Activated T-helper 2 cell treated with anti-CD3 and anti-CD28 coated beads, Interferon-gamma antibody, Interleukin-2, Interleukin-4, amounts not matched to agents 10 μg/mL and 5 μg/mL and 100 μg/mL, durations not matched to agents 14 hours and 24 hours and 36 hours (primary cell): ENCODE data around the gene BAIAP2. TPM values are rescaled to one million over a fixed set of nuclear protein-coding genes. Genes with fewer than 3 reads are reported as not detected.
"Not testable (repeated sequence)": the region's sequence is repeated elsewhere in the genome, so short reads cannot be mapped to it uniquely, and the experiment has no call there.

ENCODE experiments used
- DNase-seq: peaks from one replicate; pipeline ENCODE4 v3.0.0; 2021; ENCODE audit warnings: low spot score
- H3K27ac Mint-ChIP-seq: one replicate; pipeline ENCODE4 v1.8.0; 2021; ENCODE audit warnings: mixed read lengths
- H3K27me3 Mint-ChIP-seq: one replicate; pipeline ENCODE4 v1.8.0; 2021; ENCODE audit warnings: low read depth, mixed read lengths
- H3K36me3 Mint-ChIP-seq: one replicate; pipeline ENCODE4 v1.8.0; 2021; ENCODE audit warnings: low read depth, mixed read lengths
- H3K4me1 Mint-ChIP-seq: one replicate; pipeline ENCODE4 v1.8.0; 2021; ENCODE audit warnings: low read depth, mixed read lengths
- H3K4me3 Mint-ChIP-seq: one replicate; pipeline ENCODE4 v1.8.0; 2021; ENCODE audit warnings: low read depth, mild to moderate bottlenecking, moderate library complexity, mixed read lengths
- H3K9me3 Mint-ChIP-seq: one replicate; pipeline ENCODE4 v1.8.0; 2021; ENCODE audit warnings: mixed read lengths
- intact Hi-C: fragments of 100-400 bp; cut with micrococcal nuclease; formaldehyde crosslinking; loops from one replicate; pipeline ENCODE4 v1.15.1; 2023
- total RNA-seq: library from RNA; stranded (reverse); gene quantifications from 2 replicates; pipeline ENCODE4 v1.2.3, GENCODE V29; 2022

The BAIAP2 gene
- total RNA-seq, 1 donor from 2014 or later, result 5.3 TPM

GRCh38 chr17:81148986-81149533, 114.1 kb downstream of the BAIAP2 start:
- Mint-ChIP-seq H3K27ac (no peak overlapping the region), H3K4me1 (no peaks in the 10 kb centered on the region), H3K9me3 (no peaks in the 10 kb centered on the region), H3K27me3 (no peaks in the 10 kb centered on the region), H3K4me3 (no peak overlapping the region), H3K36me3 (no peaks in the 10 kb centered on the region)
- intact Hi-C loops, result no loop called here
- no peak for DNase-seq

GRCh38 chr17:81150377-81151077, 115.6 kb downstream of the BAIAP2 start:
- intact Hi-C loops, result no loop called here

GRCh38 chr17:81151278-81151677, 116.3 kb downstream of the BAIAP2 start:
- Mint-ChIP-seq H3K4me1 (no peaks in the 10 kb centered on the region), H3K4me3 (no peak overlapping the region), H3K9me3 (no peaks in the 10 kb centered on the region), H3K27me3 (no peaks in the 10 kb centered on the region), H3K36me3 (no peaks in the 10 kb centered on the region), H3K27ac (no peak overlapping the region)
- intact Hi-C loops, result no loop called here
- no peak for DNase-seq

More at GRCh38 chr17:81150377-81151077, 115.6 kb downstream of the BAIAP2 start:
- no peaks in the 10 kb centered on the region for H3K4me1 Mint-ChIP-seq
- H3K4me3 Mint-ChIP-seq, result no peak overlapping the region
- no peaks in the 10 kb centered on the region for H3K36me3 Mint-ChIP-seq
- no peak for DNase-seq
- H3K27me3 Mint-ChIP-seq, result no peaks in the 10 kb centered on the region
- no peak overlapping the region for H3K27ac Mint-ChIP-seq
- H3K9me3 Mint-ChIP-seq, result no peaks in the 10 kb centered on the region

- intact Hi-C loops, result no loop called here
- no peak for DNase-seq
- H3K4me1 Mint-ChIP-seq, result no peaks in the 10 kb centered on the region
- no peak overlapping the region for H3K4me3 Mint-ChIP-seq
- H3K27me3 Mint-ChIP-seq, result no peaks in the 10 kb centered on the region
- H3K36me3 Mint-ChIP-seq, result no peaks in the 10 kb centered on the region
- H3K27ac Mint-ChIP-seq, result no peak overlapping the region
- no peaks in the 10 kb centered on the region for H3K9me3 Mint-ChIP-seq
These were observed 117.4 kb downstream of the BAIAP2 start for GRCh38 chr17:81152288-81152828.

GRCh38 chr17:81153340-81153803, 118.4 kb downstream of the BAIAP2 start:
- Mint-ChIP-seq H3K27ac (no peak overlapping the region), H3K4me1 (no peaks in the 10 kb centered on the region), H3K27me3 (no peaks in the 10 kb centered on the region), H3K4me3 (no peak overlapping the region), H3K36me3 (no peaks in the 10 kb centered on the region), H3K9me3 (no peaks in the 10 kb centered on the region)
- intact Hi-C loops, result no loop called here
- no peak for DNase-seq

- H3K9me3 Mint-ChIP-seq, H3K27ac Mint-ChIP-seq, H3K4me3 Mint-ChIP-seq, H3K27me3 Mint-ChIP-seq, H3K4me1 Mint-ChIP-seq, intact Hi-C loops, DNase-seq, H3K36me3 Mint-ChIP-seq: not testable (repeated sequence)
These were observed 119.1 kb downstream of the BAIAP2 start for GRCh38 chr17:81154016-81154415.

- no peaks in the 10 kb centered on the region for H3K9me3 Mint-ChIP-seq
- no peaks in the 10 kb centered on the region for H3K4me1 Mint-ChIP-seq
- H3K4me3 Mint-ChIP-seq, result no peak overlapping the region
- H3K27ac Mint-ChIP-seq, result no peak overlapping the region
- intact Hi-C loops, result no loop called here
- H3K36me3 Mint-ChIP-seq, result no peaks in the 10 kb centered on the region
- DNase-seq, result no peak
- no peaks in the 10 kb centered on the region for H3K27me3 Mint-ChIP-seq
These were observed 120.0 kb downstream of the BAIAP2 start for GRCh38 chr17:81154961-81155360.

- Mint-ChIP-seq H3K27me3 (no peaks in the 10 kb centered on the region), H3K4me3 (no peak overlapping the region), H3K27ac (no peak overlapping the region), H3K9me3 (no peaks in the 10 kb centered on the region), H3K4me1 (no peaks in the 10 kb centered on the region), H3K36me3 (no peaks in the 10 kb centered on the region)
- intact Hi-C loops, result no loop called here
- no peak for DNase-seq
These were observed 122.2 kb downstream of the BAIAP2 start for GRCh38 chr17:81156866-81157805.

- no peak overlapping the region for H3K4me3 Mint-ChIP-seq
- DNase-seq, result no peak
- H3K27ac Mint-ChIP-seq, result no peak overlapping the region
- no peaks in the 10 kb centered on the region for H3K36me3 Mint-ChIP-seq
- intact Hi-C loops, result no loop called here
- H3K4me1 Mint-ChIP-seq, result no peaks in the 10 kb centered on the region
- H3K27me3 Mint-ChIP-seq, result no peaks in the 10 kb centered on the region
- H3K9me3 Mint-ChIP-seq, result no peaks in the 10 kb centered on the region
These were observed 123.1 kb downstream of the BAIAP2 start for GRCh38 chr17:81157848-81158687.

- no peaks in the 10 kb centered on the region for H3K4me1 Mint-ChIP-seq
- no peak overlapping the region for H3K4me3 Mint-ChIP-seq
- no peaks in the 10 kb centered on the region for H3K36me3 Mint-ChIP-seq
- intact Hi-C loops, result no loop called here
- H3K9me3 Mint-ChIP-seq, result no peaks in the 10 kb centered on the region
- no peak for DNase-seq
- no peaks in the 10 kb centered on the region for H3K27me3 Mint-ChIP-seq
- H3K27ac Mint-ChIP-seq, result no peak overlapping the region
These were observed 124.0 kb downstream of the BAIAP2 start for GRCh38 chr17:81158688-81159590.

GRCh38 chr17:81159611-81160265, 124.8 kb downstream of the BAIAP2 start:
- H3K4me1 Mint-ChIP-seq, result no peaks in the 10 kb centered on the region
- no peak for DNase-seq
- no peak overlapping the region for H3K27ac Mint-ChIP-seq
- peaks cover 5% of the 10 kb centered on the region for H3K27me3 Mint-ChIP-seq
- intact Hi-C loops, result no loop called here
- no peaks in the 10 kb centered on the region for H3K9me3 Mint-ChIP-seq
- H3K36me3 Mint-ChIP-seq, result no peaks in the 10 kb centered on the region
- no peak overlapping the region for H3K4me3 Mint-ChIP-seq
